ENCODE results near the gene TSPAN18.

The TSPAN18 gene

DNA sequence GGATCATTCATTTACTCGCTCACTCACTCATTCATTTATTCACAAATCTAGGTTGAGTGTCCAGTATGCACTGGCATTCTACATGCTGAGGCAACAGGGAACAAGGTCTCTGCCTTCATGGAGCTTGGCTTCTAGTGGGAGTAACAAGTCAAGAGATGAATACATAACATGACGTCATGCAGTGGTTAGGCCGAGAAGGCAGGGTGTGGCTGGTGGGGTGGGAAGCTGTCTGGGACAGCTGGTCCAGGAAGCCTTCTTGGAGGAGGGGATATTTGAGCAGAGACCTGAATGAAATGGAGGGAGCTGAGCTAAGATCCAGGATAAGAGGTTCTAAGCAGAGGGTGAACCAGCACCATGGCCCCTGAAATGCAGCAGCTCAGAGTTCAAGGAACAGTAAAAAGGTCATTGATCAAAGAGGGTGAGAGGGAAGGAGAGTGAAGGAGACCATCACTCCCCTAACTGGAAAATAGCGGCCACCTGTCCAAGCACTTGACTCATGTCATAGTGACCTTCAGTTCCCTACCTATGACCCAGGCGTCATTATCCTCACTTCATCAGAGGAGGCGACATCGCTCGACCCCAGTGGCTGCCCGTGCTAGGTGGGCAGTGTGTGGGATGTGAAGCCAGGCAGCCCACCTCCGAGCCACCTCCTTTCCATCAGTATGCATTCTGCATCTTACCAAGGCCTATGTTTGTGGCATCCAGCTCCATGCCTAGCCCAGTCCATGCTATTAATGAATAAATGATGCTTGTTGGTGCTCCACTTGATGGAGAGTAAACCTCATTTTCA lies 105.0 kb downstream of the TSPAN18 start:
- DNase-seq: no peak

DNA sequence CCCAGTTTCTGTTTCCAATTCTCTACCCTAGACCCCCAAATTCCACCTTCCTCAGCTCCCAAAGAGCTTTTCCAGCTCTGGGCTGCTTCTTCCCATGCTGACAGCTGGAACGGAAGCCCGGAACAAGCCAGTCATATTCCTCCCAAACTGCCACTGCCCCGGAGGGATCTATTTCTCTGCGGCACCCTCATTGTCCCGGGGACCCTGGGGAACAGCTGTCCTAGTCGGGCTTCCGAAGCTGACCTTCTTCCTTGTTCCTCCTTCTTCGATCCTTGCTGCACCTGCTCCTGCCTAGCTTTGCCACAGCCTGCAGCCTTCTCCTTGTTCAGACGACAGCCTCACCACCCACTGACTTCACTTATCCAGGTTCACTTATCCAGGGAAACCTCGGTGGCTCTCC lies 105.7 kb downstream of the TSPAN18 start:
- no peak for DNase-seq

DNA sequence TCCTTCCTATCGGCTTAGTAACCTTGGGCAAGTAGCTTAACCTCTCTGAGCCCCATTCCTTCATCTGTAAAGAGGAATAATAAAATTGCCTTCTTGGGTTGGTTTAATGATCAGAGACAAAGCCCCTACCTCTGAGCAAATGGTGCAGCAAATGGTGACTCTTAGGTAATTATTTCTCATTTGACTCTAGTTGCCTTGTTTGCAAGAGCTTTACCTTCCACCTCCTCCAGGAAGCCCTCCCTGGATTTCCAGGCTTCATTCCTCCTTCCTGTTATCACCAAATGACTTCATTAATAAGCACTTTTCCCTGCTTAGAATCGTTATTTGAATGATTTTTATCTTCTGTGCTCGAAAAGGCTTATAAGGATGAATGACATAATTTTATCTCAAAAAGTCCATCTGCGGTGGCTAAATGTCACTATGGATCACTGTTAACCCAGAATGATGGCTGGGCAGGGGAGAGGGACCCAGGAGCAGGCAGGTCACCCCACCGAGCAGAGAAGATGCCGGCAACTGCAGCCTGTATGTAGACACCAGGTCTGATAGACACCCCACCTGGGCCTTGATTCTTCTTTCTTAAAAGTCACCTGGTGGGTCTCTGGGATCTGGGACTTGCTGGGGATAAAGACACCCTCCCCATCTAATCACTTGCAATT lies 106.6 kb downstream of the TSPAN18 start:
- no peak for DNase-seq

DNA sequence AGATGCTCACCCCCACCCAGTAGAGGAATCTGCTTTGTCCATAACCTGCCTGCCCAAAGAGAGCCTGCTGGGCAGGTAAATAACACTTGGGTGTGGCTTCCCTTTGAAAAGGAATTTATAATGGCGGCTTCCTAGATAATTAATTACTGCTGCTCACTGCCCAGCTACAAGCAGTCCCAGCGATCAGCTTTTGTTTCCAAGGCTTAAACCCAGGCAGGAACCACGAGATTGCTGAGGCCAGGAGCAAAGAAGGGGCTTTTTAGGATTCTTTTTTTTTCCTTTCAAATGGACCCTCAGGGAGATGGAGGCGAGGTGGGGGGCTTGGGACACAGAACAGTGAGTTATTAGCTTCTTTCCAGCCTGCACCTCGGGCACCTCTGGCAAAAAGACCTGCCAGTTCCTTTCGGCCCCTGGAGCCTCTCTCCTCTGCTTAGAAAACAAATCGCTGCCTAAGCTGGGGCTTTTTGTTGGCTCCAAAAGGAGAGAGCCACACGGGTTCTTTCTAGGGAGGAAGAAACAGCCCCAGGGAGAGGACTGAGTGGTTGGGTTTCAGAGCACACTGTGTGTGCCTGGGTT lies 107.2 kb downstream of the TSPAN18 start:
- no peak for DNase-seq

DNA sequence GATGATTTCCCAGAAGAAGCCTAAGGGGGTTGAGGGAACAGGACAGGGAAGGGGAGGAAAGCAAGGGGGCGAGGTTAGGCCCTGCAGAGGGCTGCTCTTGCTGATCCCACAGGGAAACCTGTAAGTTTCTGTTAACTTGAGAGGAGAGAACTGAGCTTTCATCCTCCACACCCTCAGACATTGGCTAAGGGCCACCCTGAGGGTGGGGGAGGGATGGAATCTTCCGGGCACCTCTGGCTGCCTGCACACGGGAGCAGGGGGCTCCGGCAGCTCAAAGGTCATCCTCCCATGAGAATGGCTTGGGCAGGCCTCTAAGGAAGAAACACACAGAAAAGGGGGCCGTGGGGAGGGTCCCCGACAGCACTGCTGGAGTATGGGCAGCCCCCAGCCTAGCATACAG lies 108.1 kb downstream of the TSPAN18 start:
- no peak for DNase-seq

DNA sequence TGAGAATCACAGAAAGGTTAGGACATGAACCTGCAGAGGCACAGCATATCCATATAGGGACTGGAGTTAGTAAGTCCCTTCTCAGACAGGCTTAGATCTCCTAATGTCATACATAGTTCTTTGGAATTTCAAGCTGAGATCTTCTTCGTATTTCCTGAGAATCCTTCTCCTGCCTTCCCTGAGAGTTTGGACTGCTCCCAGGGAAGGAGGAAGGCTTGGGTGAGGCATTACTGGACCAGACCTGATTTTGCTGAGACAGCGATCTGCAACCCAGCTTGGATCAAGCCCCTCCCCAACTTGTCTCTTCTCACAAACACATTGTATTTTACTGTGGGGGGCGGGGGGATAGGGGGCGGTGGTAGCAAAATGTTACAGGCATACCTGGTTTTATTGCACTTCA lies 108.5 kb downstream of the TSPAN18 start:
- no peak for DNase-seq

DNA sequence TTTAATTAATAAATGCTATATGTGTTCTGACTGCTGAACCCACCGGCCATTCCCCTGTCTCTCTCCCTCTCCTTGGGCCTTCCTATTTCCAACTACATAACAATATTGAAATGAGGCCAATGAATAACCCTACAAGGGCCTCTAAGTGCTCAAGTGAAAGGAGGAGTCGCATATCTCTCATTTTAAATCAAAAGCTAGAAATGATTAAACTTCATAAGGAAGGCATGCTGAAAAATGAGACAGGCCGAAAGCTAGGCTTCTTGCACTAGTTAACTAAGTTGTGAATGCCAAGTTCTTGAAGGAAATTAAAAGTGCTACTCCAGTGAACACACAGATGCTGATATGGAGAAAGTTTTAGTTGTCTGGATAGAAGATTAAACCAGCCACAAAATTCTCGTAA lies 109.2 kb downstream of the TSPAN18 start:
- no peak for DNase-seq

DNA sequence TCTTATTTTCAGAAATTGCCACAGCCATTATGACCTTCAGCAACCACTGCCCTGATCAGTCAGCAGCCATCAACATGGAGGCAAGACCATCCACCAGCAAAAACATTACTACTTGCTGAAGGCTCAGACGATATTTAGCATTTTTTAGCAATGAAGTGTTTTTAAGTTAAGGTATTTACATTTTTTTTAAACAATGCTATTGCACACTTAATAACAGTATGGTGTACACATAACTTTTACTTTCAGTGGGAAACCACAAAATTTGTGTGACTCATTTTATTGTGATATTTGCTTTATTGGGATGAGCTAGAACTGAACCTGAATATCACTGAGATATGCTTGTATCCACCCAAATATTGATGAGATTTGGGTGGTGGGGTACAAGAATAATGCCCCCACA lies 110.9 kb downstream of the TSPAN18 start:
- DNase-seq: no peak

DNA sequence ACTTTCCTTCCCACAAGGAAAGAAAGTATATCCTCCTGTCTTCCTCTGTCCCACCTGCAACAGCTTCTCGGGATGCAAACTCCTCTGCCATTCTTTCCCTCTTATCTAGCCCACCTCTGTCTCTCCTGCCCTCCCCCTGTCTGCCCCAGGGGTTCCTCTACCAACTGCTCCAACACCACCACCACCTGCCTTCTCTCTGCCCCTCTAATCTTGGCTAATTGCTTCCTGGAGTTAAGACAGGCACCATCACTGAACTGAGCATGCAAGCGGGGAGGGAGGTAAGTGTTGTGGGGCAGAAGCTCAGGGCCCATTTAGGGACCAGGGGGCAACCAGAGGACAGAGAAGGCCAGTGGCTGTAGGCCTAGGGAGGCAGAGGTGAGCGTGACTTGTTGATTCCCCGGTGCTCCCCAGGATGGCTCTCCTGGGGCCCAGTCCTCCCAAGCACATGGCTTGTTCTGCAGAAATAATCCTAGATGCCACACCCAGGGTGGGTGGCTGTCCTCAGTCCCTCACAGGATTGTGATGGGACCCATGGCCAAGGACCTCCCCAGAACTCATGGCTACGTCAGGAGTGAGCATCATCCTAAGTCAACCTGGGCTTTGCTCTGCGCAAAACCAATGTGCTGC lies 112.8 kb downstream of the TSPAN18 start:
- DNase-seq: no peak

DNA sequence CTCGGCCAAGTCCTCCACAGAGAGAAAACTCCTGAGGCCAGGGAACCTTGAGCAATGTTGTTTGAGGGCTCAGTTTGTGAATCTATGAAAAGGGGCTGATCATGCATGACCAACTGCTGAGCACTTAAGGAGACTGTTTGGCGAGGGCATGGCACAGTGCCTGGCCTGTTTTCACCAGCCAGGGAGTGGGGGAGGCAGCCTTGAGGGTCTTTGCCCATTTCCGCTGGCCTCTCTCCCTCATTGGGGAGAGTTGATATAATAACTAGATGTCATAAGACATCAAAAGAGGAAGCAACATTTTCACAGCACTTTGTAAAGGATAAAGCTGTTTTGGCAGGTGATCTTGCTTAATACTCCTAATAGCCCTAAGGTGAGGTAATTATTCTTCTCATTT lies 113.3 kb downstream of the TSPAN18 start:
- DNase-seq: no peak

DNA sequence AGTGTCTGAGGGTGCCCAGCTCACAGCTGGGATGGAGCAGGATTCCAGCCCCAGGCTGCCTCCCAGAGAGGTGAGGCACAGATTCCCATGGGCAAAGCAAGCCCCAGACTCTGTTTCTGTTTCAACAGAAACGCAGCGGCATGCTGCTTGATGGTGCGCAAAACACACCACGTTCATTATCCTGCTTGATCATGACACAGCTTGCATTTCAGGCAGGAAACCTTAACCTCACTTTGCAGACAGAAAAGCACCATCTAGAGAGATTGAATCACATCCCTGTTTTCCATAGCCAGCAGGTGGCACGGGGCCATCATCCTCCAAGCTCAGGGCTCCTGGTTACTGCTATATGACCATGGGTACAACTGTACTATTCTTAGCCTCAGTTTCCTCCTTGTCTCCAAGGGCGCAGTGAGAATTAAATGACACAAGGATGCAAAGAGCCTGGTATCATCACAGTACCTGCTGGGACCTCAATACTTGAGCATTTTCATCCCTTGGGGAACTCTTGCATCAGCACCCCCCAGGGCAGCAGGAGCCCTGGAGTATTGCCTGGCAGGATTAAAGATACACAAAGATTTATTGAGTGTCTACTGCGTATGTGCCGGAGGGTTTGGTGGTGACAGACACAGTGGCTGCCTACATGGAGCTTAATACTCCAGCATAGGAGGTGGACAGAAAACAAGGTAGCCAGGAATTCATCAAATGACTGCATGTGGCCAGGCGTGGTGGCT lies 113.9 kb downstream of the TSPAN18 start:
- DNase-seq: no peak

DNA sequence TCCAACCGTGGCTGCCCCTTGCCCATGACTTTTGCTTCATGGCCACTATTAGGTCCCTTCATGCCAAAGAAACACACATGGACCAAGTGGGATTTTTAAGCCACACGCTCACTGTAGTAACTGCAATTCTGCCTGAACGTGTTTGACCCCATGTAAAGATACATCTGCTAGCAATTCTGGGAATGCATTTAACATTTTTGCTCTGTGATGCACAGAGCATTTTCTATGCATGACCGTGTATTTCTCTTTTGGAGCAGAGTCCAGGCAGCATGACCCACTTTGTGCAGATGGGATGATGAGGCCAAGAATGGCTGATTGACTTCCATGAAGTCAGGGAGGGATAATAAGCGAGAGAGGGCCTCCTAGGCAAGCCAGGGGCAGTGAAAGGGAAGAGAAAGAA lies 115.5 kb downstream of the TSPAN18 start:
- no peak for DNase-seq

DNA sequence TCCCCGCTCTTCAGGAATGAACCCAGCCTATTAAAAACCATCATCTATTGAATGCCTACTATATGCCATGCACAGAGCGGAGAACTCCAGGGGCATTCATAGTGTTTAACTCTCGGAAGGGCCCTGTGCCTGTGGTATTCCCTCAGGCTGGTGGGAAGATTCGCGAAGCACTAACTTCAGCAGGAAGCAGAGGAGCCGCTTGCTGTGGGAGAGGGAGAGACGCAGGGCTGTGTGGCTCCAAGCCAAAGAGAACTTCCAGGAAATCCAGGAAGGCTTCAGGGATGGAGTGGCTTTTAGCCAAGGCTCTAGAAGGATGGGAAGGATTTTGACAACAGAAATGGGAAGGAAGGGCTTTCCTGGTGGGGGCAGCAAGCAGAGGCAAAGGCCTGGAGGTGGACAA lies 120.1 kb downstream of the TSPAN18 start:
- DNase-seq: no peak

DNA sequence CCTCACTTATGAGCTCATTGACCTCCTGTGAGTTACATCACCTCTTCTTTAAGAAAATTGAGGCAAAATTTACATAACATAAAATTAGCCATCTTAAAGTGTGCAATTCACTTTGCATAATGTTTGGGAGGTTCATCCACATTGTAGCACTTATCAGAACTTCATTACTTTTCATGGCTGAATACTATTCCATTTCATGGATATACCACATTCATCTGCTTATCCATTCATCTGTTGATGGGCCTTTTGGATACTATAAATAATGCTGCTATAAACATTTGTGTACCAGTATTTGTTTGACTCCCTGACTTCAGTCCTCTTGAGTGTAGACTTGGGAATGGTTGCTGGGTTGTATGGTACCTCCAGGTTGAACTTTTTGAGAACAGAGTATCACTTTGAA lies 120.6 kb downstream of the TSPAN18 start:
- no peak for DNase-seq

DNA sequence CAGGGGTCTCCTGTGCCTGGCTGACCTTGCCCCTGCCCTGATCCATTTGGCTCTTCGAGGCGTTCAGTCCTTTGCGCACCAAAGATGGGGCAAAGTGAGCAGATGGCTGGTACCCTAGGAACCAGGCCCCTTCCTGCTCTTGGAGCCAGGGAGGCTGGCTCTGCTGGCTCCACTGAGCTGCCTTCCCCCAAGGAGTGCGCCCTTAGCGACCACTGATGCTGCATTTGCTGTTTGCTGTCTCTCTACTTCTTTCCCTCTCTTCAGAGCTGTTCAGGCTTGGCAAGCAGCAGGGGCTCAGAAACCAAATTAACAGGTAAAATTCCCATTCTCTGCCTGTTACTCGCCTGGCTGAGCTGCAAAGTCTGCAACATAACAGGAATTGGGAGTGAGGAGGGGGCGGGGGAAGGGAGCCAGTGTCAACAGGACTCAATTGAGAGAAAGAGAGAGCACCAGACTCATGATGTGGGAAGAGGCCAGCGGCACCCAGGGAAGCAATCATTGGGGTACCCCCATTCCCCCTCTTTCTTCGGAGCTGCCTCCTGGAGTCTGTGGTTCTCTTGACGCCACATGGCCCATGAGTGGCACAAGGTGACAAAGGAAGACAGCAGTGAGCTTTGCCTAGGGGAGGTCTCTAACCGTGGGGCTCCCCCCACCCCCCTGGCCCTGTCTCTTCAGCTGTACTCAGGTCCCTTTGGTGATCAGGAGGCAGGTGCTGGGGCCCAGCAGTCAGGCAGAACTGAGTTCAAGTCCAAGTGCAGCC lies 121.6 kb downstream of the TSPAN18 start:
- DNase-seq: no peak

DNA sequence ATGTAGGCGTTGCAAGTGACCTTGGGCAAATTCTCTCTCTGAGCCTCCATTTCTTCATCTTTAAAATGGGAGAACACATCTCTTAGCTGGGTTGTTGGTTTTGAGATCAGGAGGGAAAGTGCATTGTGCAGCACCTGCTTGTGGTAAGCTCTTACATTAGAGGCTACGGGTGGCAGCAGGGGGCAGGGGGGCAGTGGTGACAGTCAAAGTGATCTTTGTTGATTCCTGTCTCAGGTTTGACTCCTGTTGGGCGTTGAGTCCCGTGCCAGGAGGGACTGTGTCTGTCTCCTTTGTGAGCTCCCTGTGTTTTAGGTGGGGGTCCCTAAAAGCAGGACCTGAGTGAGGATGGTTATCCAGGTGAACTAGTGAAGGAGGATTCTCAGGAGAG lies 122.2 kb downstream of the TSPAN18 start:
- DNase-seq: no peak

DNA sequence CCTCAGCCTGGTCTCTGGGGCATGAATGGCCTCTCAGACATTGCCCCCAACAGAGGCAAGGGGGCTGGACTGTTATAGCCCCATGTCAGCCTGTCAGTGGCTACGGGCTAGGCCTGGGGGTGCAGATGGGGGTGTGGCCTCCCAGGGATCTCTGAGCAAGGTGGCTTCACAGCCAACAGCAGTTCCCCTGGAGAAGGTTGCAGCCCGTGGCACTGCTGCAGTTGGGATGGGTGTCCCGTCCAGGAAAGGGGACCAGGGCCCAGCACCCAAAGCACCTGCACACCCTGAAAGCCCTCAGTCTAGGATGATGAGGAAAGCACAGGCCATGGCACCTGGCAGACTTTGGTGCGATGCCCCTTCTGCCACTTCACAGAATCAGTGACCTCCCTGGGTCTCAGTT lies 122.7 kb downstream of the TSPAN18 start:
- DNase-seq: no peak

DNA sequence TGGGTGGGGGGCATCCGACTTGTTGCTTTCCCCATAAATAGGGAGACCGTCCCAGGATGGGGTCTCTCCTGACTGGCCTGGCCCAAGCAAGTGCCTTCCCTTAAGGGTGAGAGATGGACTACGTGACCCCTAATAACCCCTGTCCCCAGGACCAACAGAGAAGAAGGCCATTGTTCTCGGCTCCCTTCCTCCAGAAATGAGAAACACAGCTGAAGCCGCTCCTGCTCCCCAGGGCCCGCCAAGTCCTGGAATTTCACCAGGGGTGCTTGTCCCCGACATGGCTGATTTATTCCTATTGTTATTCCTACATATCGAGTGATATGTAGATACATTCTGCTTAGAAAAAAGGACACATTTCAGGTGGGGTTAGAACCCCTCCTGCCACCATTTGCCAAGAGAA lies 123.2 kb downstream of the TSPAN18 start:
- DNase-seq: no peak

DNA sequence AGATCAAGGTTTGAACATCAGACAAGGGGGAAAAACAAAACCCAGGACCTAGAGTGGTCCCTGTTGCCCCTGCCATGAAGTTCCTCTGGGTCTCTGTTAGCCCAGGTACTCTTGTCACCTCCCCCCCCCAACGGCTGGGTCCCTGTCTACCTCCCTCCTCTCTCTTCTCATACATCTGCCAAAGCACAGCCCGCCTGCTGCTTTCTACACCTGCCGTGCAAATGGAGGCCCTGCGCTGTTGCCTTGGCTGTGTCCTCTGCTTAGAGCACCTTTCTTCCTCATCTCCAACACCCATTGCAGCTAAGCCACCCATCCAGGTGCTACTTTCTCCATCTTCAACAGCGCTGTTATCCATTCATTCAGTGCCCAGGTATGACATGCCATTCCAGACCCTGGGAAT lies 124.7 kb downstream of the TSPAN18 start:
- no peak for DNase-seq

DNA sequence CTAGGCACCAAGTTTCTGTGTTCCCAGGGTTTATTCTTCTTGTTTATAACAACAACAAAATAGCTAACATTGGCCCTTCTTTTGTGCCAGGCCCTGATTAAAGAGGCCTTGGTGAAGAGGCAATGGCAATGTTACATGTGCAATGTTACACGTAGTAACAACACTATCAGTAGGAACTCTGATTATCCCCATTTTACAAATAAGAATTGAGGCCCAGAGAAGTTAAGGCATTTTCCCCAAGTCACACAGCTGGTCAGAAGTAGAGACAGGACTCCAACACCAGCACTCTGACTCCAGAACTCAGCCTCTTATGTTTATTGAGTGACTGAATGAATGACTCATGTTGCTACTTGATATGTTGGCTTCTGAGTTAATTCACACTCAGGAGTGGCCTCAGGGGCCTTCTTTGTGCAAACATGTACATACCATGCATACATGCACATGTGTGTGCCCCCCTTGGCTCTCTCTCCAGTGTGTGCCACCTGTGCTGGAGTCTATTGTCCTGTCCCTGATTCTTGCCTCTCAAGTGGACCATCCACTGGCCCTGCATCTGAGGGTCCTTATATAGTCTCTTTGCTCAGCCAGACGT lies 125.5 kb downstream of the TSPAN18 start:
- no peak for DNase-seq

DNA sequence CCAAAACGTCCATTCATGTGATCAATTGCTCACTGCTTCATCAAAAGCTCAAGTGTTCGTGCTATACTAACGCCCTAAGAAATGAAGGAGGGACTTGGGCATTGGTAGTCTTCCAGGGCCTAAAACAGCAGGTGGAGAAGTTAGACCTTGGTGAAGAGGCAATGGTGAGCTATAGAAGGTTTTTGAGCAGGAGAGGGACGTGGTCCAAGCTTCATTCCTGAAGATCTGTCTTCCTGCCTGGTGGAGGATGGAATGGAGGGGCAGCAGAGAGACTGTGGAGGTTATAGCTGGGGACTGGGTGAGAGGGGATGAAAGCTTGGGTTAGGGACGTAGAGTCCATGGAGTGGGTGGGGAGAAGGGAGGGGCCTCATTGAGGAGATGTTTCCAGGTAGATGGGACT lies 126.2 kb downstream of the TSPAN18 start:
- DNase-seq: no peak

DNA sequence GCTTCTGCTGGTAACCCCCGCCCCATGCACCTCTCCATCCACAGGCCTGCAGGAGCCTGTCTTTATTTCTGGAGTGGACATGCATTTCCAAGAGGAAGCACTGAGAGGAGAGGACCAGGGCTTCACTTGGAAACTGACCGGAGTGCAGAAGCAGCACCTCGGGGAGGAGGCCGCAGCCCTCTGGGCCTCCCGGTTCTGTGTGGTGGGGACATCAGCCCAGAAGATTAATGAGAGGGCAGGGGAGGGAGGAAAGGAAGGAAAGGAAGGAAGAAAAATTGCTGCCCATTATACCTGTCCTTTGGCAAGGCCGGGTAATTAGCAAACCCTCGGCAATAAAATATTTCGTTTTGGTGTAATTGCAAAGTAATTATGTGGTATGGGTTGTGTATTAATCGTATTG lies 126.9 kb downstream of the TSPAN18 start:
- no peak for DNase-seq
